Upper lobe of left lung (tissue), 4 donors: ENCODE results near the gene PRM2.

ENCODE experiments used
- EP300 ChIP-seq, 4 donors: sonication (generic); formaldehyde crosslinking; IDR thresholded peaks; one replicate each; pipeline ENCODE4 v1.5.1; 2017; ENCODE audit warnings: antibody characterized with exemption in 4 of 4, control low read depth in 2 of 4
- POLR2A ChIP-seq, 4 donors: fragments of 450-650 bp; IDR thresholded peaks; one replicate each; pipeline ENCODE4 v1.5.1; 2016 to 2017; ENCODE audit warnings: antibody characterized with exemption in 4 of 4, mild to moderate bottlenecking in 2 of 4
- POLR2AphosphoS5 ChIP-seq, 2 donors: sonication (generic); formaldehyde crosslinking; IDR thresholded peaks; one replicate each; pipeline ENCODE4 v1.5.1; 2017; ENCODE audit warnings: antibody characterized with exemption in 2 of 2
- TF ChIP-seq, protein P1 (sequence below), 6 experiments: fragments of 450-650 bp in 4 of 6; fragments of 200-600 bp in 2 of 6; sonication (generic) in 2 of 6; IDR thresholded peaks; one replicate each; pipeline ENCODE4 v1.5.1; 2016 to 2019; ENCODE audit warnings: antibody characterized with exemption in 6 of 6

DNA sequence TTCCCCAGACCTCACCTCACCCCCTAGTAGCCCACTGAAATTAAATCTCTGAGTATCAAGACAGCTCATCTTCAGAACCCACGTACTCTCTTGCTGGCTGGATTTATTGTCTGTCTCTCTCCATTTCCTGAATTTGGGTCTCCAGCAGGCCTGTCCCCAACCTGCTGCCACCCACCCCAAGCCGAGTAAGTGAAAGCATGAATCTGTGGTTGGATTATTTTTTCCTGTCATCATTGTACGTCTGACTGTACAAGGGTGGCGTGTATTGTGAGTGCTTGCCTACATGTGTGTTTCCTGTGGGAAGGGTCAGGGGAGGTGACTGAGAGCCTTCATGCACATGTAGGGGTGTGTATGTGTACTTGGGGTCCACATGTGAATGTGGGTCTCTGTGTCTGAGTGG lies 12.5 kb downstream of the PRM2 start:
- no peak for TF ChIP-seq POLR2AphosphoS5 (IDR thresholded peaks at IDR 0.05)
- TF ChIP-seq POLR2A (IDR thresholded peaks at IDR 0.05) = no peak
- TF ChIP-seq, protein P1, sequence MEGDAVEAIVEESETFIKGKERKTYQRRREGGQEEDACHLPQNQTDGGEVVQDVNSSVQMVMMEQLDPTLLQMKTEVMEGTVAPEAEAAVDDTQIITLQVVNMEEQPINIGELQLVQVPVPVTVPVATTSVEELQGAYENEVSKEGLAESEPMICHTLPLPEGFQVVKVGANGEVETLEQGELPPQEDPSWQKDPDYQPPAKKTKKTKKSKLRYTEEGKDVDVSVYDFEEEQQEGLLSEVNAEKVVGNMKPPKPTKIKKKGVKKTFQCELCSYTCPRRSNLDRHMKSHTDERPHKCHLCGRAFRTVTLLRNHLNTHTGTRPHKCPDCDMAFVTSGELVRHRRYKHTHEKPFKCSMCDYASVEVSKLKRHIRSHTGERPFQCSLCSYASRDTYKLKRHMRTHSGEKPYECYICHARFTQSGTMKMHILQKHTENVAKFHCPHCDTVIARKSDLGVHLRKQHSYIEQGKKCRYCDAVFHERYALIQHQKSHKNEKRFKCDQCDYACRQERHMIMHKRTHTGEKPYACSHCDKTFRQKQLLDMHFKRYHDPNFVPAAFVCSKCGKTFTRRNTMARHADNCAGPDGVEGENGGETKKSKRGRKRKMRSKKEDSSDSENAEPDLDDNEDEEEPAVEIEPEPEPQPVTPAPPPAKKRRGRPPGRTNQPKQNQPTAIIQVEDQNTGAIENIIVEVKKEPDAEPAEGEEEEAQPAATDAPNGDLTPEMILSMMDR (IDR thresholded peaks at IDR 0.05) = no peak
- no peak for TF ChIP-seq EP300 (IDR thresholded peaks at IDR 0.05)
